ENCODE data around the gene DCAF4L1.
A peak's percentile ranks its signal among the peaks of the same experiment; 100 is the strongest.

Gene DCAF4L1, protein sequence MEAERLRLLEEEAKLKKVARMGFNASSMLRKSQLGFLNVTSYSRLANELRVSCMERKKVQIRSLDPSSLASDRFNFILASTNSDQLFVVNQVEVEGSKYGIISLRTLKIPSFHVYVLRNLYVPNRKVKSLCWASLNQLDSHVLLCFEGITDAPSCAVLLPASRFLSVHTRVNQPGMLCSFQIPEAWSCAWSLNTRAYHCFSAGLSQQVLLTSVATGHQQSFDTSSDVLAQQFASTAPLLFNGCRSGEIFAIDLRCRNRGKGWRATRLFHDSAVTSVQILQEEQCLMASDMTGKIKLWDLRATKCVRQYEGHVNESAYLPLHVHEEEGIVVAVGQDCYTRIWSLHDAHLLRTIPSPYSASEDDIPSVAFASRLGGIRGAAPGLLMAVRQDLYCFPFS

DNA sequence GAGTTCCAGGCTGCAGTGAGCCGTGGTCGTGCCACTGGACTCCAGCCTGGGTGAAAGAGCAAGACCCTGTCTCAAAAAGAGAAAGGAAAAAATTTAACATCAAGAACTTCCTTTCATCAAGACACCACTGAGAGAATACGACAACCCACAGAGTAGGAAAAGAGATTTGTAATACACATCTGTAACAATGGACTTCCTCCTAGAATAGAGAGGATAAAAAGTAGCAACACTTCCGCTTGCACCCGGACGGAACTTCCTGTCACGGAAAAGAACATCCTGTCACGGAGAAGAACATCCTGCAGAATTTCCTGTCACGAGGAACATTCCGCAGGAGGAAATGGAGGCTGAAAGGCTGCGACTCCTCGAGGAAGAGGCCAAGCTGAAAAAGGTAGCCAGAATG is at the start of gene DCAF4L1:
Gene DCAF4L1, plus strand, starts transcription at position 301 of the 400 bp plus-strand sequence. Its CDS starts 37 bp downstream, at position 338.
- Histone ChIP-seq H3K9me3 (ENCODE audit: insufficient read depth, low read depth, low read length) (no peaks in the 10 kb centered on the region), H3K36me3 (ENCODE audit: insufficient read depth, low read depth, low read length) (no peaks in the 10 kb centered on the region), H3K9ac (ENCODE audit: low read depth, low read length) (no peak within 1 kb of the TSS), H3K27ac (ENCODE audit: low read length) (no peak within 1 kb of the TSS), H3K4me1 (ENCODE audit: insufficient read depth, low read length) (peaks cover 28% of the 10 kb centered on the region; the same call in 1 of the 2 replicates), H3K27me3 (ENCODE audit: insufficient read depth, low read length) (no peaks in the 10 kb centered on the region), H3K4me3 (ENCODE audit: low read length) (no peak within 1 kb of the TSS)

DNA sequence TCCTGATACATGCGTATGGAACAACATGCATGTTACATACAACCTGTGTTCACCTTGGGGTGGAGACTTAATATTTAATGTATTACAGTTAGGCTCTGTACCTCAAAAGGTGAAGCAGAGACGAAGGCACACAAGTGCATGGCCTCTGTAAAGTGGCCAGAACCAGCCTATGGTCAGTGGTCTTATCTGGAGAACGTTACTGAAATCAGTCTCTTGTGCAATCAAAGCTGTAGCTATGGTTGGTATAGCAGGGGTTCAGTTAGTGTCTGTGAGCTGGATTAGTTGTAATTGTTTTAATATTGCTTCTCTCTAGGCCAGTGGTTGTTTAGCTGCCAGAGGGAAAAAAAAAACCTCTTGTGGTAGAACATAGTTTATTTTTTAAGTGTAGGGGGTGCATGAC is 48.6 kb upstream of the DCAF4L1 start:
- H3K4me1 ChIP-seq (ENCODE audit: insufficient read depth, low read length), result peaks cover 16% of the 10 kb centered on the region; the same call in 1 of the 2 replicates
- H3K9ac ChIP-seq (ENCODE audit: low read depth, low read length), result no peak overlapping the region
- 0 out of 2 replicates have a peak, but pooled peaks cover 7% of the 10 kb centered on the region for H3K27me3 ChIP-seq (ENCODE audit: insufficient read depth, low read length)
- no peak overlapping the region for H3K4me3 ChIP-seq (ENCODE audit: low read length)
- H3K36me3 ChIP-seq (ENCODE audit: insufficient read depth, low read depth, low read length), result peaks cover 6% of the 10 kb centered on the region; the same call in 1 of the 2 replicates
- no peak overlapping the region for H3K27ac ChIP-seq (ENCODE audit: low read length)
- H3K9me3 ChIP-seq (ENCODE audit: insufficient read depth, low read depth, low read length), result no peaks in the 10 kb centered on the region

DNA sequence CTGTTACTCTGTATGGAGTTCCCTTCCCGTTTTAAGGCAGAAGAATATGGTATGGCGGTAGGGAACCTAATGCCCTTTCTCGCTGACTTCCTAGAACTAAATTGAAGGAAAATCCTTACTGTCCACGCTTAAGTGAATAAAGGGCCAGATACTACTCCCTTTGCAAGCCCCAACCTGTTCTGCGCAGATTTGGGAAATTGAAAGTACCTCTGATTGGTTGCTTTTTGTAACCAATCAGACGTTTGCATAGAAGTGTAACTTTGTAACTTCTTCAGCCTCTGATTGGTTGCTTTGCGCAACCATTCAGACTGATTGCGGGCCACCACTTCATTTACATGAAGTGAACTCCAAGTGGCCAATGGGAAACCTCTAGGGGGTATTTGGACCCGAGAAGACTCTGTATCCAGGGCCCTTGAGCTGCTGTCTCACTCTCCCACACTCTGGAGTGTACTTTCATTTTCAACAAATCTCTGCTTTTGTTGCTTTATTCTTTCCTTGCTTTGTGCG is 47.5 kb upstream of the DCAF4L1 start:
- Histone ChIP-seq H3K36me3 (ENCODE audit: insufficient read depth, low read depth, low read length) (peaks cover 17% of the 10 kb centered on the region), H3K9me3 (ENCODE audit: insufficient read depth, low read depth, low read length) (no peaks in the 10 kb centered on the region), H3K27me3 (ENCODE audit: insufficient read depth, low read length) (0 out of 2 replicates have a peak, but pooled peaks cover 7% of the 10 kb centered on the region), H3K4me1 (ENCODE audit: insufficient read depth, low read length) (peaks cover 20% of the 10 kb centered on the region; the same call in 1 of the 2 replicates), H3K9ac (ENCODE audit: low read depth, low read length) (no peak overlapping the region), H3K4me3 (ENCODE audit: low read length) (no peak overlapping the region), H3K27ac (ENCODE audit: low read length) (no peak overlapping the region)

DNA sequence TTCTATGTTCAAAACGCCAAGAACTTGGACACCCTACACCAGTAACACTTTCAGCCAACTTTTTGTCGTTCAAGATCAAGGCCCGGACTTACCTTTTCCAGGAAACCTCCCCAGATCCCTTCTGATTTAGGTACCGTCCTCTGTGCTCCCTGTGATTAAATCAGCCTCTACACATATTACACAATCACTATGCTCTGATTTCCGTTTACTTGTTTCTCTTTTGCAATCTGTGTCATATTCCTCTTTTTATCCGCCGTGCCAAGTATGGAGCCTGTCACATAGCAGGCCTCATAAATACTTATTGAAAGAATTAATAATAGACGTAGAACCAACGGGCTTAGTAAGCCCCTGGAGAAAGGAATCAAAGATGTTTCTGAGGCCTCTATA is 47.0 kb upstream of the DCAF4L1 start:
- H3K9me3 ChIP-seq (ENCODE audit: insufficient read depth, low read depth, low read length), result no peaks in the 10 kb centered on the region
- H3K9ac ChIP-seq (ENCODE audit: low read depth, low read length), result no peak overlapping the region
- no peak overlapping the region for H3K27ac ChIP-seq (ENCODE audit: low read length)
- 0 out of 2 replicates have a peak, but pooled peaks cover 7% of the 10 kb centered on the region for H3K27me3 ChIP-seq (ENCODE audit: insufficient read depth, low read length)
- peaks cover 20% of the 10 kb centered on the region; the same call in 1 of the 2 replicates for H3K4me1 ChIP-seq (ENCODE audit: insufficient read depth, low read length)
- peaks cover 22% of the 10 kb centered on the region for H3K36me3 ChIP-seq (ENCODE audit: insufficient read depth, low read depth, low read length)
- H3K4me3 ChIP-seq (ENCODE audit: low read length), result peak overlapping the region; percentile 96; the same call in 1 of the 2 replicates

DNA sequence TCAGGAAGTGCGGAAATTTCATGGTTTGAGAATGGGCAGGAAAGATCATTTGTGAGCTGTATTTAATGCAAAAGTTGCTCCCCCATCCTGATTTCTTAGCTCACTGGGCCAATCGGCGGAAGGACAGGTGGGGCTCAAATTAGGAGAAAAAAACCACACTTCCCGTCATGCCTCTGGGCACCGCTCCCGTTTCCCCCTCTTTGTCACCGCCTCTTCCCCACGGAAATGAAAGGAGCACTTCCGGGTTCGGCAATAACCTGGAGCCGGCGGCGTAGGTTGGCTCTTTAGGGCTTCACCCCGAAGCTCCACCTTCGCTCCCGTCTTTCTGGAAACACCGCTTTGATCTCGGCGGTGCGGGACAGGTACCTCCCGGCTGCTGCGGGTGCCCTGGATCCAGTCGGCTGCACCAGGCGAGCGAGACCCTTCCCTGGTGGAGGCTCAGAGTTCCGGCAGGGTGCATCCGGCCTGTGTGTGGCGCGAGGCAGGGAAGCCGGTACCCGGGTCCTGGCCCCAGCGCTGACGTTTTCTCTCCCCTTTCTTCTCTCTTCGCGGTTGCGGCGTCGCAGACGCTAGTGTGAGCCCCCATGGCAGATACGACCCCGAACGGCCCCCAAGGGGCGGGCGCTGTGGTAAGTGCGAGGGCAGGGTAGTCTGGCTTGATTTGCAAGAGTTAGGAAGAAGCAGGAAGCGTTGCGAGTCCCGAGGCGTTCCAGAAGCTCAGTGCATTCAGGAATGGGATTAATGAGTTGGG is 46.5 kb upstream of the DCAF4L1 start, which contains the start of gene TMEM33:
Gene TMEM33, plus strand, starts transcription at position 529 of the 751 bp plus-strand sequence. Its CDS starts 56 bp downstream, at position 585.
- Histone ChIP-seq H3K9me3 (ENCODE audit: insufficient read depth, low read depth, low read length) (no peaks in the 10 kb centered on the region), H3K4me3 (ENCODE audit: low read length) (peak within 1 kb of the TSS; percentile 96), H3K27me3 (ENCODE audit: insufficient read depth, low read length) (0 out of 2 replicates have a peak, but pooled peaks cover 7% of the 10 kb centered on the region), H3K9ac (ENCODE audit: low read depth, low read length) (peak within 1 kb of the TSS; percentile 89), H3K27ac (ENCODE audit: low read length) (peak within 1 kb of the TSS; percentile 53), H3K4me1 (ENCODE audit: insufficient read depth, low read length) (peaks cover 20% of the 10 kb centered on the region; the same call in 1 of the 2 replicates), H3K36me3 (ENCODE audit: insufficient read depth, low read depth, low read length) (peaks cover 27% of the 10 kb centered on the region)

DNA sequence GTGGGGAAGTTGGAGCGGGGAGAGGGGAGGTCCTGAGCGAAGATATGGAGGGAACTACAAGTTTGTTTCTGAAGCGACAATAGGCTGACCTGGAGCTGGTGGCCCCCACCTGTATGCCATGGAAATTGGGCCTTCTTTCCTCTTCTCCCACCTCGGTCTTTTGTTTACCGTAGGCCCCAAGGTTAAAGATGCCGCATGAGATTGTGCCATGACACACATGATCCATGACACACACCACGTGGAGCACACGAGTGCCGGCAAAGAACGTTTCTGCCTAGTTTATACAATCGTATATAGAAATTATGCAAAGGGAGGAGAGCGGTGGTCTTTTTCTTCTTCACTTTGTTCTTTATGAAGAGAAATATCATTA is 45.9 kb upstream of the DCAF4L1 start:
- Histone ChIP-seq H3K4me3 (ENCODE audit: low read length) (peak overlapping the region; percentile 96), H3K9me3 (ENCODE audit: insufficient read depth, low read depth, low read length) (no peaks in the 10 kb centered on the region), H3K27me3 (ENCODE audit: insufficient read depth, low read length) (0 out of 2 replicates have a peak, but pooled peaks cover 7% of the 10 kb centered on the region), H3K27ac (ENCODE audit: low read length) (peak overlapping the region; percentile 53), H3K36me3 (ENCODE audit: insufficient read depth, low read depth, low read length) (peaks cover 30% of the 10 kb centered on the region), H3K4me1 (ENCODE audit: insufficient read depth, low read length) (peaks cover 20% of the 10 kb centered on the region; the same call in 1 of the 2 replicates), H3K9ac (ENCODE audit: low read depth, low read length) (peak overlapping the region; percentile 89)

DNA sequence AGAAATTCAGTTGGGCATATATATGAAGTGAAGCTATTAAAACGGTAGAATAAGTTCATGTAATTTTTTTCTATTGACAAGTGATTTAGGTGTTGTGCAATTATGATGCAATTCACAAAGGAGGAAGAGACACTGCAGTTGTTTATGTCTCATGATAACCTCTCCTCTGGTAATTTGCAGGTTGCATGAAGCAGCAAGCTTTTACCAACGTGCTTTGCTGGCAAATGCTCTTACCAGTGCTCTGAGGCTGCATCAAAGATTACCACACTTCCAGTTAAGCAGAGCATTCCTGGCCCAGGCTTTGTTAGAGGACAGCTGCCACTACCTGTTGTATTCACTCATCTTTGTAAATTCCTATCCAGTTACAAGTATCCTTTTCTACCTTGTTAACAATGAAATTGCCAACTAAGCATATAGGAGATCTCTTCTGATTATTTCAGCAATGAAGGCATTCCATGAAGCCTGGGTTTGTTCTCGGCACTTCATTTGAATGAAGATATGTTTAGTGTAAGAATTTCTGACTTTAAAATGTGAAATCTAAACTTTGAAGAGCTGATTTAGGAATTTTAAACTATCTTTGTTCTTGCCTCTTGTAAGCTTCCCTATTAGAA is 42.4 kb upstream of the DCAF4L1 start:
- Histone ChIP-seq H3K4me1 (ENCODE audit: insufficient read depth, low read length) (peaks cover 20% of the 10 kb centered on the region; the same call in 1 of the 2 replicates), H3K27me3 (ENCODE audit: insufficient read depth, low read length) (no peaks in the 10 kb centered on the region), H3K9ac (ENCODE audit: low read depth, low read length) (no peak overlapping the region), H3K9me3 (ENCODE audit: insufficient read depth, low read depth, low read length) (no peaks in the 10 kb centered on the region), H3K36me3 (ENCODE audit: insufficient read depth, low read depth, low read length) (peaks cover 65% of the 10 kb centered on the region), H3K4me3 (ENCODE audit: low read length) (no peak overlapping the region), H3K27ac (ENCODE audit: low read length) (no peak overlapping the region)

DNA sequence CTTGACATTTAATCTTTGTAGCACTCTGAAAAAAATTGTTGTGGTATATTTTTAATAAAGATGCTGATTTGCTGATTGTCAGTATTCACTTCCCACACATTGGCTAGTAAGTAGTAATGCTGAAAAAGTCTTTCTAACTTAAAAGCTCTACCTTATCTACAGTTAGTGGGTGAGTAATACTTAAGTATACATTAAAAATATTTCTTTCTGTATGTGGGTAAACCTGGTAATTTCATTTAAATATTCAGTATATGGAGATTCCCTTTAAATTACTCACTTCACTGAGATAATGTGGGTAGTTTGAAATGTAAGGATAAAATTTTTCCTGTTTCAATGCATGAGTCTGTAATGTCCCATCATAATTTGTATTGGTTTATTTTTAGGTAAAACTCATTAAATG is 40.7 kb upstream of the DCAF4L1 start:
- no peaks in the 10 kb centered on the region for H3K27me3 ChIP-seq (ENCODE audit: insufficient read depth, low read length)
- H3K27ac ChIP-seq (ENCODE audit: low read length), result no peak overlapping the region
- H3K4me3 ChIP-seq (ENCODE audit: low read length), result no peak overlapping the region
- no peak overlapping the region for H3K9ac ChIP-seq (ENCODE audit: low read depth, low read length)
- peaks cover 82% of the 10 kb centered on the region for H3K36me3 ChIP-seq (ENCODE audit: insufficient read depth, low read depth, low read length)
- H3K9me3 ChIP-seq (ENCODE audit: insufficient read depth, low read depth, low read length), result no peaks in the 10 kb centered on the region
- peaks cover 20% of the 10 kb centered on the region; the same call in 1 of the 2 replicates for H3K4me1 ChIP-seq (ENCODE audit: insufficient read depth, low read length)

DNA sequence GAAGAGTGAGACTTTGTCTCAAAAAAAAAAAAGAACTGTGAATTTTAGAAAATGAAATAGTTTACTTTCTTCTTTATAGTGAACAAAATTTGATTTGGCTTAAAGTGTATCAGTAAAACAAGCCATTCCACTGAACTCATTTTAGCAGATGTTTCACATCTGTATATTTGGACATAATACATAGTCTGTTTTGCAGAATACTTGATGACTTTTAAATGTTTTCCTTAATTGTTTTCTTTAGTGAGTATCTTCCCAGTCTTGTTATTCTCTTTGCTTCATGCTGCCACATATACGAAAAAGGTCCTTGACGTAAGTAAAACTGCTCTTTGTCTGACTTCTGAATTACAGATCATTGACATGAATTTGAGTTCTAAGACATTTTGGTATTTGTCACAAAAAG is 38.0 kb upstream of the DCAF4L1 start:
- no peak overlapping the region for H3K9ac ChIP-seq (ENCODE audit: low read depth, low read length)
- no peak overlapping the region for H3K27ac ChIP-seq (ENCODE audit: low read length)
- peaks cover 94% of the 10 kb centered on the region for H3K36me3 ChIP-seq (ENCODE audit: insufficient read depth, low read depth, low read length)
- H3K4me1 ChIP-seq (ENCODE audit: insufficient read depth, low read length), result 0 out of 2 replicates have a peak, but pooled peaks cover 1% of the 10 kb centered on the region
- no peaks in the 10 kb centered on the region for H3K9me3 ChIP-seq (ENCODE audit: insufficient read depth, low read depth, low read length)
- H3K27me3 ChIP-seq (ENCODE audit: insufficient read depth, low read length), result no peaks in the 10 kb centered on the region
- H3K4me3 ChIP-seq (ENCODE audit: low read length), result no peak overlapping the region

DNA sequence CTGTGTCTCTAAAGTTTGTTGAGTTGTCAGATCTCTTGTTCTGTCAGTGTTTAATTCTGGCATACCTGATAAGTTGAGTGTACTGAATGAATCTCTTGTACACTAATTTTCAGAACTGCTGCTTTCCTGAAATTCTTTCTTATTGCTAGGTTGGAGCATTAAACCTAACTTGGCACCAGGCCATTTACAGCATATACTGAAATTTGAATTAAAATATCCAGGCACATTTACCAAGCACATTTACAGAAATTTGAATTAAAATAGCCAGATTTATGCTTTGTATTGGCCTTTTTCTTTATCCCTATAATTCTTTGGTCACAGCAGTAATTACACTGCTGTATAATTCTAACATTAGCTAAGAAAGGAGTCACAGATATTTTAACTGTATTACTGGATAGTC is 37.5 kb upstream of the DCAF4L1 start:
- Histone ChIP-seq H3K27ac (ENCODE audit: low read length) (no peak overlapping the region), H3K4me1 (ENCODE audit: insufficient read depth, low read length) (no peaks in the 10 kb centered on the region), H3K36me3 (ENCODE audit: insufficient read depth, low read depth, low read length) (peaks cover 93% of the 10 kb centered on the region), H3K9ac (ENCODE audit: low read depth, low read length) (no peak overlapping the region), H3K27me3 (ENCODE audit: insufficient read depth, low read length) (no peaks in the 10 kb centered on the region), H3K9me3 (ENCODE audit: insufficient read depth, low read depth, low read length) (no peaks in the 10 kb centered on the region), H3K4me3 (ENCODE audit: low read length) (no peak overlapping the region)

DNA sequence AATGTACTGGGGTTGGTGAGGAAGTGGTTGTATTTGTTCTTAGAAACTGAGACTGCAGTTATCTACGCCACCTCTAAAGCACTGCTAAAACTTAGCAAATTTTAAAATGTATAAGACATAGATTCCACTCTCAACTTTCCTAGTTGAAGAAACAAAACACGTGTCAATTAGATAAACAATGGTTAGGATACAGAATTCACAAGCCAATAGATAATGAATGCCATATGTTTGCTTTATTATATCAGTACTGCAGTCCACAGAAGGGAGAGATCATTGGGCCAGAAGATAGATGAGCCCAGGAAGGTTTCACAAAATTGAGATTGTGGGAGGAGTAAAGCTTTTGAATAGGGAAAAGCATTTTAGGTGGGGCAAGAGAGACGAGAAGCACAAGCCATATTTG is 32.0 kb upstream of the DCAF4L1 start:
- no peak overlapping the region for H3K9ac ChIP-seq (ENCODE audit: low read depth, low read length)
- H3K36me3 ChIP-seq (ENCODE audit: insufficient read depth, low read depth, low read length), result peaks cover 94% of the 10 kb centered on the region
- no peaks in the 10 kb centered on the region for H3K9me3 ChIP-seq (ENCODE audit: insufficient read depth, low read depth, low read length)
- no peak overlapping the region for H3K27ac ChIP-seq (ENCODE audit: low read length)
- H3K4me1 ChIP-seq (ENCODE audit: insufficient read depth, low read length), result no peaks in the 10 kb centered on the region
- no peaks in the 10 kb centered on the region for H3K27me3 ChIP-seq (ENCODE audit: insufficient read depth, low read length)
- no peak overlapping the region for H3K4me3 ChIP-seq (ENCODE audit: low read length)

Data from iPS-20b (cell line).